KMS-11 (cell line): Measurements from ENCODE around the gene C1QTNF6.

Source experiments
- H2AFZ ChIP-seq: fragments of 200-600 bp; sonication (generic); 2 replicates; pipeline ENCODE4 v1.6.1; 2016; ENCODE audit warnings: antibody characterized with exemption, mixed run types, low read depth
- H3K27ac ChIP-seq: fragments of 200-600 bp; sonication (generic); 2 replicates; pipeline ENCODE4 v1.6.1; 2016; ENCODE audit warnings: mild to moderate bottlenecking, mixed run types
- H3K27me3 ChIP-seq: fragments of 200-600 bp; sonication (generic); 2 replicates; pipeline ENCODE4 v1.6.1; 2017; ENCODE audit warnings: mild to moderate bottlenecking, low read depth, mixed run types, moderate library complexity; ENCODE audit not compliant: insufficient read depth
- H3K36me3 ChIP-seq: fragments of 200-600 bp; sonication (generic); 2 replicates; pipeline ENCODE4 v1.6.1; 2017; ENCODE audit warnings: mild to moderate bottlenecking, mixed run types; ENCODE audit not compliant: insufficient read depth
- H3K4me1 ChIP-seq: fragments of 200-600 bp; sonication (generic); 2 replicates; pipeline ENCODE4 v1.6.1; 2016; ENCODE audit warnings: mild to moderate bottlenecking, low read depth, mixed run types; ENCODE audit not compliant: poor library complexity, severe bottlenecking
- H3K4me2 ChIP-seq: fragments of 200-600 bp; sonication (generic); 2 replicates; pipeline ENCODE4 v1.7.0; 2016; ENCODE audit warnings: mild to moderate bottlenecking, mixed run types
- H3K4me3 ChIP-seq: fragments of 200-600 bp; sonication (generic); IDR thresholded peaks from 2 replicates; pipeline ENCODE4 v1.6.1; 2017; ENCODE audit warnings: low read depth, low read length, mixed read lengths; ENCODE audit not compliant: insufficient read depth
- H3K79me2 ChIP-seq: fragments of 200-600 bp; sonication (generic); 2 replicates; pipeline ENCODE4 v1.6.1; 2016; ENCODE audit warnings: low read depth, mixed run types; ENCODE audit not compliant: insufficient read depth
- H3K9ac ChIP-seq: fragments of 200-600 bp; sonication (generic); 2 replicates; pipeline ENCODE4 v1.6.1; 2016; ENCODE audit warnings: mild to moderate bottlenecking, mixed run types
- H4K20me1 ChIP-seq: fragments of 200-600 bp; sonication (generic); 2 replicates; pipeline ENCODE4 v1.6.1; 2016; ENCODE audit warnings: mild to moderate bottlenecking, mixed run types; ENCODE audit not compliant: insufficient read depth
- CTCF ChIP-seq: fragments of 200-600 bp; sonication (generic); conservative IDR thresholded peaks from 2 replicates; pipeline ENCODE4 v1.6.1; 2017; ENCODE audit warnings: low read depth, mild to moderate bottlenecking, antibody characterized with exemption, low read length, moderate library complexity, mixed read lengths

The C1QTNF6 gene

GRCh38 chr22:37206118-37206840 lies 18.2 kb upstream of the C1QTNF6 start:
- no peak overlapping the region for H3K4me2 ChIP-seq
- no peak overlapping the region for H3K4me3 ChIP-seq
- H3K27me3 ChIP-seq: no peaks in the 10 kb centered on the region
- no peak overlapping the region for H3K27ac ChIP-seq
- H2AFZ ChIP-seq: no peak overlapping the region
- H3K79me2 ChIP-seq: peaks cover 14% of the 10 kb centered on the region
- TF ChIP-seq CTCF: no peak
- H4K20me1 ChIP-seq: no peaks in the 10 kb centered on the region
- no peaks in the 10 kb centered on the region for H3K36me3 ChIP-seq
- H3K4me1 ChIP-seq: peaks cover 21% of the 10 kb centered on the region
- H3K9ac ChIP-seq: no peak overlapping the region

- Histone ChIP-seq H3K4me2 (no peak overlapping the region), H3K36me3 (no peaks in the 10 kb centered on the region), H3K4me1 (peaks cover 23% of the 10 kb centered on the region), H3K4me3 (no peak overlapping the region), H3K79me2 (peaks cover 2% of the 10 kb centered on the region; the same call in 1 of the 2 replicates), H3K27me3 (no peaks in the 10 kb centered on the region), H2AFZ (no peak overlapping the region), H4K20me1 (no peaks in the 10 kb centered on the region), H3K9ac (no peak overlapping the region), H3K27ac (no peak overlapping the region)
- TF ChIP-seq CTCF: no peak
Observed at GRCh38 chr22:37205046-37205445, 17.0 kb upstream of the C1QTNF6 start.

- H3K27me3 ChIP-seq: no peaks in the 10 kb centered on the region
- no peaks in the 10 kb centered on the region for H4K20me1 ChIP-seq
- no peak for TF ChIP-seq CTCF
- no peak overlapping the region for H3K4me2 ChIP-seq
- H3K9ac ChIP-seq: no peak overlapping the region
- H3K36me3 ChIP-seq: no peaks in the 10 kb centered on the region
- no peak overlapping the region for H2AFZ ChIP-seq
- H3K27ac ChIP-seq: no peak overlapping the region
- no peak overlapping the region for H3K4me3 ChIP-seq
- H3K4me1 ChIP-seq: peaks cover 24% of the 10 kb centered on the region
- H3K79me2 ChIP-seq: no peaks in the 10 kb centered on the region; the same call in 1 of the 2 replicates
Observed at GRCh38 chr22:37204045-37204655, 16.1 kb upstream of the C1QTNF6 start.

GRCh38 chr22:37203354-37204044 lies 15.5 kb upstream of the C1QTNF6 start:
- H2AFZ ChIP-seq: no peak overlapping the region

More at GRCh38 chr22:37203354-37204044, 15.5 kb upstream of the C1QTNF6 start:
- Histone ChIP-seq H3K9ac (no peak overlapping the region), H3K4me3 (no peak overlapping the region), H3K4me2 (no peak overlapping the region), H3K27me3 (no peaks in the 10 kb centered on the region), H3K79me2 (no peaks in the 10 kb centered on the region; the same call in 1 of the 2 replicates), H4K20me1 (no peaks in the 10 kb centered on the region), H3K27ac (no peak overlapping the region), H3K36me3 (no peaks in the 10 kb centered on the region), H3K4me1 (peaks cover 24% of the 10 kb centered on the region)
- TF ChIP-seq CTCF: no peak
